ENCODE measurements around the gene SMOC1. TPM values are rescaled to one million over a fixed set of nuclear protein-coding genes. Genes with fewer than 3 reads are reported as not detected.

The SMOC1 gene
- total RNA-seq, 1 experiment from 2014 or later, result 0.14 TPM

DNA sequence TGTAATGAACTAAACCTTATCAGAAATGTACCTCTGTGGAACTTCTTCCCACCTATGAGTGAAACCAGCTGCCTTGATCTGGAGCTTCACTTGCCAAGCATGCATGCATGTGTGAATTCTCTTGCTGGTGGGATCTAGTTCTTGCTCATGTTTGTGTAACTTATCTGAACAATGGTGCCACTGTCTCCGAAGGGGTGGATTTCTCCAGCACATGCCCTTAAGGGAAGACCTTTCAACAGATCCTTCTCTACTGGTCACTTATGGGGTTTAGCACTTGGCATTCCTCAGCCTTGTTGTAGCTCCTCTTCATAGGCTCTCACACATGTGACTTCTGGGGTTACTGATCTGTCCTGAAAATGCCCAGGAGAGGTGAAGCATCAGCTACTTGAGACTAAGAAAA lies 25.0 kb downstream of the SMOC1 start:
- Mint-ChIP-seq H3K36me3 (ENCODE audit: insufficient read depth, unreplicated experiment) (no peaks in the 10 kb centered on the region), H3K4me1 (ENCODE audit: low read depth, unreplicated experiment) (no peaks in the 10 kb centered on the region), H3K27ac (ENCODE audit: unreplicated experiment) (no peak overlapping the region), H3K9me3 (ENCODE audit: unreplicated experiment) (no peaks in the 10 kb centered on the region), H3K4me3 (ENCODE audit: unreplicated experiment) (no peak overlapping the region), H3K27me3 (ENCODE audit: insufficient read depth, unreplicated experiment) (no peaks in the 10 kb centered on the region)
- POLR2A ChIA-PET, result no interaction called here
- CTCF ChIA-PET, result no interaction called here
- BruUV-seq (replicated peaks), result no TSS peak
- DNase-seq, result no peak
- Histone ChIP-seq H3K27me3 (replicated peaks; ENCODE audit: control insufficient read depth, insufficient read depth, low read length) (no peaks in the 10 kb centered on the region), H3K4me3 (ENCODE audit: low read depth, low read length) (no peak overlapping the region), H3K4me1 (no peaks in the 10 kb centered on the region), H3K9me3 (no peaks in the 10 kb centered on the region), H3K36me3 (ENCODE audit: control insufficient read depth, insufficient read depth, low read length) (no peaks in the 10 kb centered on the region)
- TF ChIP-seq, protein P1, sequence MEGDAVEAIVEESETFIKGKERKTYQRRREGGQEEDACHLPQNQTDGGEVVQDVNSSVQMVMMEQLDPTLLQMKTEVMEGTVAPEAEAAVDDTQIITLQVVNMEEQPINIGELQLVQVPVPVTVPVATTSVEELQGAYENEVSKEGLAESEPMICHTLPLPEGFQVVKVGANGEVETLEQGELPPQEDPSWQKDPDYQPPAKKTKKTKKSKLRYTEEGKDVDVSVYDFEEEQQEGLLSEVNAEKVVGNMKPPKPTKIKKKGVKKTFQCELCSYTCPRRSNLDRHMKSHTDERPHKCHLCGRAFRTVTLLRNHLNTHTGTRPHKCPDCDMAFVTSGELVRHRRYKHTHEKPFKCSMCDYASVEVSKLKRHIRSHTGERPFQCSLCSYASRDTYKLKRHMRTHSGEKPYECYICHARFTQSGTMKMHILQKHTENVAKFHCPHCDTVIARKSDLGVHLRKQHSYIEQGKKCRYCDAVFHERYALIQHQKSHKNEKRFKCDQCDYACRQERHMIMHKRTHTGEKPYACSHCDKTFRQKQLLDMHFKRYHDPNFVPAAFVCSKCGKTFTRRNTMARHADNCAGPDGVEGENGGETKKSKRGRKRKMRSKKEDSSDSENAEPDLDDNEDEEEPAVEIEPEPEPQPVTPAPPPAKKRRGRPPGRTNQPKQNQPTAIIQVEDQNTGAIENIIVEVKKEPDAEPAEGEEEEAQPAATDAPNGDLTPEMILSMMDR (IDR thresholded peaks at IDR 0.05; ENCODE audit: insufficient read depth in 1 of 2, low read depth in 1 of 2, low read length in 1 of 2, severe bottlenecking in 1 of 2, unreplicated experiment in 1 of 2), result no peak
- intact Hi-C loops (cut with micrococcal nuclease; ENCODE audit: unreplicated experiment), result no loop called here

DNA sequence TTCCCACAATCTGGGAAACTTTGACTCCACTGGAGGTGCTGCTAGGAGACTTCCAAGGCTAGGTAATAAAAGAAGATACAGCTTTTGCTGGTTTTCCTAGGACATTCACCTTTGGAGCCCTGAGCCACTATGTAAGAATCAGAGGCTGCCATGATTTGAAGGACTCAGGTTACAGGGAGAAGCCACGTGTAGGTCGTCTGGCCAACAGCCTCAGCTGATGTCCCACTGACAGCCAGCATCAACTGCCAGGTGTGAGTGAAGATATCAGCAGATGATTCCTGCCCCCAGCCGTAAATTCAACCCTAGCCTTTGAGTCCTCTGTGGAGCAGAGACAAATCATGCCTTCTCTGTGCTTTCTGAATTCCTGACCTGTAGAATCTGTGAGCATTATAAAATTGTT lies 27.0 kb downstream of the SMOC1 start:
- TF ChIP-seq, protein P1 (IDR thresholded peaks at IDR 0.05; ENCODE audit: insufficient read depth in 1 of 2, low read depth in 1 of 2, low read length in 1 of 2, severe bottlenecking in 1 of 2, unreplicated experiment in 1 of 2), result no peak
- ChIA-PET POLR2A (no interaction called here), CTCF (no interaction called here)
- H3K4me3 Mint-ChIP-seq (ENCODE audit: unreplicated experiment), result no peak overlapping the region
- no peaks in the 10 kb centered on the region for H3K27me3 ChIP-seq (replicated peaks; ENCODE audit: control insufficient read depth, insufficient read depth, low read length)
- no peak overlapping the region for H3K4me3 ChIP-seq (ENCODE audit: low read depth, low read length)
- no peaks in the 10 kb centered on the region for H3K36me3 ChIP-seq (ENCODE audit: control insufficient read depth, insufficient read depth, low read length)
- H3K4me1 ChIP-seq, result no peaks in the 10 kb centered on the region
- no peak overlapping the region for H3K27ac Mint-ChIP-seq (ENCODE audit: unreplicated experiment)
- no peaks in the 10 kb centered on the region for H3K4me1 Mint-ChIP-seq (ENCODE audit: low read depth, unreplicated experiment)
- intact Hi-C loops (cut with micrococcal nuclease; ENCODE audit: unreplicated experiment), result no loop called here
- no peak for DNase-seq
- BruUV-seq (replicated peaks), result no TSS peak
- H3K27me3 Mint-ChIP-seq (ENCODE audit: insufficient read depth, unreplicated experiment), result no peaks in the 10 kb centered on the region
- no peaks in the 10 kb centered on the region for H3K9me3 Mint-ChIP-seq (ENCODE audit: unreplicated experiment)
- H3K36me3 Mint-ChIP-seq (ENCODE audit: insufficient read depth, unreplicated experiment), result no peaks in the 10 kb centered on the region
- H3K9me3 ChIP-seq, result no peaks in the 10 kb centered on the region

DNA sequence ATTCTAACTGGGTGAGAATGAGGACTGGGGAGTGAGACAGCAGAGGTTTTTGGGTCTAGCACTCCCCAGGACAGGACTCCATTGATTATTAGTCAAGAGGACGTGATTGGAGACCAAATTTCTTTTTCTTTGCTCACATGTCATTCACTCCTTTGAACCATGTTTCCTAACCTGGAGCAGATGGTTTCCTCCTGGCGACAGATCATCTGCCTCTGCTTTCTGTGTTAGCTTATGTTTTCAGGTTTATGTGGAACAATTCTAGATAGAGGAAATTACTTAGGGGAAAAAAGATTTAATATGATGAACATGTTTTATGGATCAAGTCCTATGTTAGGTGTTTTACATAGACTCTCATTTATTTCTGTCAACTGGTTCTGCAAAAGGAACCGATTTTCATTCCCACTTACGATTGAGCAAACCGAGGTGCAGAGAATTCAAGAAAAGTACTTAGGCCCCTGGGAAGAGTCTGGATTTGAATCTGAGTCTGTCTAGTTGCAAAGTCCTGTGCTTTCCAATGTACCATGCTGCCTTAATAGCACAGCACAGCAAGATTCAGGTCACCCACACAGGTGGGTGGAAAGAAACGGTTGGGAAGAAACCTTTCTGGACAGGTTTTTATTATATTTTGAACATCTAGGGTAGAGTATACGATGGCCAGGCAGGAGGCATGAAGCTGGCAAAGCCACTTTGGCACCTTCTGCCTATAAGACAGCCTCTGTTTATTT lies 30.8 kb downstream of the SMOC1 start:
- Histone ChIP-seq H3K27me3 (replicated peaks; ENCODE audit: control insufficient read depth, insufficient read depth, low read length) (no peaks in the 10 kb centered on the region), H3K4me1 (no peaks in the 10 kb centered on the region), H3K36me3 (ENCODE audit: control insufficient read depth, insufficient read depth, low read length) (no peaks in the 10 kb centered on the region), H3K4me3 (ENCODE audit: low read depth, low read length) (no peak overlapping the region), H3K9me3 (no peaks in the 10 kb centered on the region)
- H3K36me3 Mint-ChIP-seq (ENCODE audit: insufficient read depth, unreplicated experiment), result no peaks in the 10 kb centered on the region
- no peak overlapping the region for H3K4me3 Mint-ChIP-seq (ENCODE audit: unreplicated experiment)
- ChIA-PET CTCF (interaction anchor here (1.3 kb wide), 1 partner anchor 164 kb away, joined by 3 read pairs; no protein-coding TSS in a partner anchor), POLR2A (no interaction called here)
- H3K27ac Mint-ChIP-seq (ENCODE audit: unreplicated experiment), result no peak overlapping the region
- TF ChIP-seq, protein P1 (IDR thresholded peaks at IDR 0.05; ENCODE audit: insufficient read depth in 1 of 2, low read depth in 1 of 2, low read length in 1 of 2, severe bottlenecking in 1 of 2, unreplicated experiment in 1 of 2), result no peak
- no peaks in the 10 kb centered on the region for H3K9me3 Mint-ChIP-seq (ENCODE audit: unreplicated experiment)
- intact Hi-C loops (cut with micrococcal nuclease; ENCODE audit: unreplicated experiment), result no loop called here
- no peaks in the 10 kb centered on the region for H3K27me3 Mint-ChIP-seq (ENCODE audit: insufficient read depth, unreplicated experiment)
- DNase-seq, result no peak
- H3K4me1 Mint-ChIP-seq (ENCODE audit: low read depth, unreplicated experiment), result no peaks in the 10 kb centered on the region
- no TSS peak for BruUV-seq (replicated peaks)

Measured in Caco-2 (cell line).